Common myeloid progenitor, CD34-positive (primary cell): ENCODE results near the gene STAM.

Source experiments
- CTCF ChIA-PET: fragments of 350-600 bp; sonication (Branson Sonifier 250); formaldehyde crosslinking; loops from one replicate; lab custom pipeline; 2021; ENCODE audit warnings: antibody characterized with exemption; lab: Charles Lee
- POLR2A ChIA-PET: fragments of 350-600 bp; sonication (Branson Sonifier 250); formaldehyde crosslinking; loops from one replicate; lab custom pipeline; 2021; ENCODE audit warnings: antibody characterized with exemption; lab: Charles Lee
- DNase-seq, 3 donors: peaks; one replicate each; pipeline versions ENCODE4 v3.0.0 to v3.0.0-alpha.2; 2013
- H3K27ac ChIP-seq, 2 experiments: 1 replicate in 1 of 2; 2 replicates in 1 of 2; pipeline ENCODE4 v1.7.0; 2013; ENCODE audit warnings: inconsistent platforms in 2 of 2, low read length in 2 of 2, mild to moderate bottlenecking in 2 of 2, low read depth in 1 of 2, moderate library complexity in 1 of 2; ENCODE audit not compliant: severe bottlenecking in 2 of 2, insufficient read depth in 1 of 2, poor library complexity in 1 of 2
- H3K27me3 ChIP-seq, 5 experiments: replicated peaks in 2 of 5; 1 replicate in 3 of 5; 2 replicates in 2 of 5; pipeline versions ENCODE4 v1.6.1 to v1.7.0; 2013; ENCODE audit warnings: low read length in 4 of 5, mild to moderate bottlenecking in 2 of 5, moderate library complexity in 2 of 5, inconsistent platforms in 1 of 5; ENCODE audit not compliant: insufficient read depth in 5 of 5, control insufficient read depth in 4 of 5
- H3K36me3 ChIP-seq, 4 experiments: 1 replicate in 2 of 4; 2 replicates in 2 of 4; pipeline versions ENCODE4 v1.6.1 to v1.7.0; 2013; ENCODE audit warnings: low read length in 3 of 4, control low read depth in 1 of 4, mild to moderate bottlenecking in 1 of 4; ENCODE audit not compliant: control insufficient read depth in 4 of 4, insufficient read depth in 4 of 4
- H3K4me1 ChIP-seq, 4 experiments: 1 replicate in 3 of 4; 2 replicates in 1 of 4; pipeline versions ENCODE4 v1.6.1 to v1.7.1; 2013; ENCODE audit warnings: low read length in 3 of 4, mild to moderate bottlenecking in 3 of 4, control low read depth in 1 of 4, inconsistent platforms in 1 of 4, moderate library complexity in 1 of 4; ENCODE audit not compliant: control insufficient read depth in 4 of 4, insufficient read depth in 4 of 4; ENCODE audit errors: control extremely low read depth in 1 of 4
- H3K4me3 ChIP-seq, 7 experiments: 1 replicate in 4 of 7; 2 replicates in 3 of 7; pipeline versions ENCODE4 v1.5.1 to v1.7.0; 2013; ENCODE audit warnings: mild to moderate bottlenecking in 7 of 7, low read length in 6 of 7, moderate library complexity in 6 of 7, inconsistent platforms in 2 of 7, low read depth in 2 of 7, control low read depth in 1 of 7; ENCODE audit not compliant: insufficient read depth in 4 of 7, control insufficient read depth in 1 of 7; ENCODE audit errors: extremely low read depth in 1 of 7
- H3K9me3 ChIP-seq, 5 experiments: 1 replicate in 4 of 5; 2 replicates in 1 of 5; pipeline versions ENCODE4 v1.6.1 to v1.7.1; 2013; ENCODE audit warnings: low read length in 4 of 5, mild to moderate bottlenecking in 2 of 5, inconsistent platforms in 1 of 5, low read depth in 1 of 5, moderate library complexity in 1 of 5; ENCODE audit not compliant: control insufficient read depth in 4 of 5, insufficient read depth in 2 of 5; ENCODE audit errors: control extremely low read depth in 1 of 5
- WGBS: methylation state at CpG from one replicate; pipeline ENCODE4 v1.1.5; 2013; ENCODE audit not compliant: insufficient coverage; 5-methylcytosine and 5-hydroxymethylcytosine counted together

The STAM gene

GRCh38 chr10:17749890-17750289 lies 105.9 kb downstream of the STAM start:
- Histone ChIP-seq H3K9me3 (no peaks in the 10 kb centered on the region), H3K36me3 (no peaks in the 10 kb centered on the region), H3K4me1 (peaks cover 3 to 26% (median 12%) of the 10 kb centered on the region in 4 experiments), H3K27me3 (no peaks in the 10 kb centered on the region), H3K4me3 (no peak overlapping the region), H3K27ac (no peak overlapping the region)
- WGBS: 100% methylated on average over 4 of the region's 8 CpGs
- DNase-seq: no peak
- ChIA-PET CTCF (no interaction called here), POLR2A (no interaction called here)

- WGBS: 90% methylated on average over 8 of the region's 9 CpGs
- Histone ChIP-seq H3K27ac (no peak within 1 kb of the TSS), H3K4me1 (peaks cover 0 to 12% (median 7%) of the 10 kb centered on the region in 4 experiments), H3K36me3 (no peaks in the 10 kb centered on the region), H3K4me3 (no peak within 1 kb of the TSS), H3K9me3 (no peaks in the 10 kb centered on the region), H3K27me3 (no peaks in the 10 kb centered on the region)
- ChIA-PET POLR2A (no interaction called here), CTCF (interaction anchor here (1.2 kb wide), 1 partner anchor 15 kb away, joined by 3 read pairs; no protein-coding TSS in a partner anchor)
- DNase-seq: no peak
Measured at GRCh38 chr10:17751781-17752445, 108.0 kb downstream of the STAM start, which contains the start of gene TMEM236. TMEM236 (plus strand) TSS chr10:17752201; CDS start chr10:17752296, 95 bp downstream.

- ChIA-PET CTCF (interaction anchor here (0.7 to 1.5 kb wide), 5 partner anchors 9 to 23 kb away, joined by 3 to 5 read pairs (median 4); no protein-coding TSS in a partner anchor), POLR2A (no interaction called here)
Measured at GRCh38 chr10:17756557-17757217, 112.7 kb downstream of the STAM start.

GRCh38 chr10:17758200-17758599 lies 114.2 kb downstream of the STAM start:
- no peak overlapping the region for H3K4me3 ChIP-seq
- ChIA-PET POLR2A (no interaction called here), CTCF (interaction anchor here (1.1 to 1.5 kb wide), 3 partner anchors 13 to 21 kb away, joined by 3 to 5 read pairs (median 3); no protein-coding TSS in a partner anchor)
- H3K27me3 ChIP-seq: no peaks in the 10 kb centered on the region
- 83% methylated on average over 1 of the region's 2 CpGs for WGBS
- no peaks in the 10 kb centered on the region for H3K9me3 ChIP-seq
- no peak for DNase-seq
- peaks cover 0 to 10% (median 7%) of the 10 kb centered on the region in 4 experiments for H3K4me1 ChIP-seq
- H3K36me3 ChIP-seq: no peaks in the 10 kb centered on the region
- H3K27ac ChIP-seq: no peak overlapping the region

More at GRCh38 chr10:17756557-17757217, 112.7 kb downstream of the STAM start:
- H3K4me1 ChIP-seq: peaks cover 0 to 10% (median 7%) of the 10 kb centered on the region in 4 experiments
- no peaks in the 10 kb centered on the region for H3K36me3 ChIP-seq
- H3K4me3 ChIP-seq: peak overlapping the region in 3 of 7 experiments; percentile 1 to 64 (median 34)
- DNase-seq: peak in 2 of 3 donors; percentile 73 to 81
- H3K9me3 ChIP-seq: no peaks in the 10 kb centered on the region
- WGBS: 59% methylated on average over 6 of the region's 7 CpGs
- no peaks in the 10 kb centered on the region for H3K27me3 ChIP-seq
- no peak overlapping the region for H3K27ac ChIP-seq

GRCh38 chr10:17758896-17759295 lies 114.9 kb downstream of the STAM start:
- Histone ChIP-seq H3K27ac (no peak overlapping the region), H3K4me1 (peaks cover 0 to 10% (median 7%) of the 10 kb centered on the region in 4 experiments), H3K27me3 (no peaks in the 10 kb centered on the region), H3K36me3 (no peaks in the 10 kb centered on the region), H3K4me3 (no peak overlapping the region), H3K9me3 (peaks cover 0 to 2% (median 0%) of the 10 kb centered on the region in 5 experiments)
- POLR2A ChIA-PET: interaction anchor here (0.5 kb wide), 1 partner anchor 13 kb away, joined by 3 read pairs; no protein-coding TSS in a partner anchor
- CTCF ChIA-PET: interaction anchor here (1.1 kb wide), 1 partner anchor 14 kb away, joined by 3 read pairs; no protein-coding TSS in a partner anchor
- DNase-seq: no peak

GRCh38 chr10:17764142-17764541 lies 120.2 kb downstream of the STAM start:
- no peak for DNase-seq
- WGBS: 97% methylated on average over 2 of the region's 4 CpGs
- Histone ChIP-seq H3K27me3 (no peaks in the 10 kb centered on the region), H3K27ac (no peak overlapping the region), H3K36me3 (no peaks in the 10 kb centered on the region), H3K9me3 (peaks cover 0 to 12% (median 4%) of the 10 kb centered on the region in 5 experiments), H3K4me1 (peaks cover 0 to 8% (median 1%) of the 10 kb centered on the region in 4 experiments), H3K4me3 (no peak overlapping the region)
- CTCF ChIA-PET: no interaction called here
- POLR2A ChIA-PET: no interaction called here

GRCh38 chr10:17765602-17766001 lies 121.7 kb downstream of the STAM start:
- no peak for DNase-seq
- CTCF ChIA-PET: no interaction called here
- H3K4me1 ChIP-seq: peaks cover 0 to 14% (median 1%) of the 10 kb centered on the region in 4 experiments
- no peaks in the 10 kb centered on the region for H3K27me3 ChIP-seq
- H3K36me3 ChIP-seq: no peaks in the 10 kb centered on the region
- H3K4me3 ChIP-seq: no peak overlapping the region
- WGBS: 100% methylated on average over 2 of the region's 3 CpGs
- peaks cover 0 to 12% (median 4%) of the 10 kb centered on the region in 5 experiments for H3K9me3 ChIP-seq
- no peak overlapping the region for H3K27ac ChIP-seq
- POLR2A ChIA-PET: no interaction called here
